Heart left ventricle (tissue), 13 donors: ENCODE results near the gene SLC7A10.

ENCODE experiments used
- CTCF ChIP-seq, 12 donors: fragments of 200-600 bp; sonication (generic) in 4 of 12; IDR thresholded peaks; one replicate each; pipeline versions ENCODE4 v1.5.0 to v1.8.0; 2018 to 2022; ENCODE audit warnings: antibody characterized with exemption in 12 of 12, mild to moderate bottlenecking in 5 of 12
- POLR2A ChIP-seq, 2 donors: fragments of 450-650 bp; IDR thresholded peaks; one replicate each; pipeline ENCODE4 v1.6.1; 2017; ENCODE audit warnings: antibody characterized with exemption in 2 of 2, mild to moderate bottlenecking in 2 of 2, moderate library complexity in 2 of 2
- donor health status: ischemic (EF 13 %, LVEDD 7.1; RV severe dilation, severe dysfunction).
- donor health status: DM: no; HTN: yes; CAD: no.
- donor health status: DM: no; HTN: no; CAD: no.
- donor health status: ischemic (EF 25% LVEDD 6.9; RV normal size, moderate dysfunction).
- donor health status: ischemic (EF 25% LVEDD 5.7; RV mildly dilated, moderate dysfunction).
- donor health status: ischemic (EF 35%, LVEDD 5.7; RV mildly dilated, moderate dysfunction).
- donor health status: nonischemic (EF 11% LVEDD 7.7; RV severe dilation, severe dysfunction).
- donor health status: DM: yes; HTN: yes; CAD: no.
- donor health status: PGD.
- donor health status: ischemic (EF 29% LVEDD 5.4; RV normal size, mild dysfunction).
- donor health status: nonischemic (EF 23%, LVEDD 6.1; RV moderate dilation, normal function).

GRCh38 chr19:33252971-33253370, 27.3 kb upstream of the SLC7A10 start:
- TF ChIP-seq CTCF (IDR thresholded peaks at IDR 0.05) (no peak), POLR2A (IDR thresholded peaks at IDR 0.05) (no peak)
